ENCODE results near the gene GREM2. TPM values are rescaled to one million over a fixed set of nuclear protein-coding genes. Genes with fewer than 3 reads are reported as not detected.

GREM2 gene
- total and polyA plus RNA-seq, 10 of the 15 experiments (the other 5 are each of a cell fraction or from before 2014, with no cell fraction given): not detected

GRCh38 chr1:240619357-240619756, 7.4 kb upstream of the GREM2 start (continued):
- TF ChIP-seq BCLAF1 (IDR thresholded peaks at IDR 0.05) (no peak), CBX3 (IDR thresholded peaks at IDR 0.05; ENCODE audit: borderline replicate concordance, low read depth) (no peak), ELK1 (IDR thresholded peaks at IDR 0.05; ENCODE audit: low read depth, low read length) (no peak), HCFC1 (IDR thresholded peaks at IDR 0.05; ENCODE audit: low read length) (no peak), ESRRA (IDR thresholded peaks at IDR 0.05; ENCODE audit: low read length) (no peak), SMARCA5 (IDR thresholded peaks at IDR 0.05) (no peak), NRF1 (conservative IDR thresholded peaks at IDR 0.05; ENCODE audit: low read depth, low read length) (no peak), MXI1 (IDR thresholded peaks at IDR 0.05; ENCODE audit: low read depth, low read length) (no peak), POLR2AphosphoS5 (IDR thresholded peaks at IDR 0.05; ENCODE audit: low read length) (no peak), REST (IDR thresholded peaks at IDR 0.05; ENCODE audit: low read depth, low read length) (no peak), RBBP5 (conservative IDR thresholded peaks at IDR 0.05) (no peak)

All from GM12878 (cell line).